DND-41 (cell line): Measurements from ENCODE around the gene HDLBP.
A peak's percentile ranks its signal among the peaks of the same experiment; 100 is the strongest.

Source experiments
- ATAC-seq: fragments of 200-7000 bp; cut with Tn5 transposase; 3 replicates; pipeline ENCODE4 v1.9.1; 2021; ENCODE audit warnings: low read depth; ENCODE audit not compliant: insufficient read depth
- DNase-seq: peaks from one replicate; pipeline ENCODE4 v3.0.0-alpha.2; 2020
- H2AFZ ChIP-seq: 2 replicates; pipeline ENCODE4 v1.6.0; 2012; ENCODE audit warnings: low read depth, low read length
- H3K27ac ChIP-seq: 2 replicates; pipeline ENCODE4 v1.5.1; 2012; ENCODE audit warnings: low read length, inconsistent platforms
- H3K27me3 ChIP-seq: fragments of 200-600 bp; sonication (generic); 2 replicates; pipeline ENCODE4 v1.6.0; 2012; ENCODE audit warnings: low read length, mild to moderate bottlenecking, inconsistent platforms; ENCODE audit not compliant: insufficient read depth, poor library complexity
- H3K36me3 ChIP-seq: 2 replicates; pipeline ENCODE4 v1.5.1; 2012; ENCODE audit warnings: low read length, inconsistent platforms; ENCODE audit not compliant: insufficient read depth
- H3K4me1 ChIP-seq: 2 replicates; pipeline ENCODE4 v1.5.1; 2012; ENCODE audit warnings: mild to moderate bottlenecking, low read length; ENCODE audit not compliant: insufficient read depth
- H3K4me2 ChIP-seq: 2 replicates; pipeline ENCODE4 v1.6.0; 2012; ENCODE audit warnings: mild to moderate bottlenecking, moderate library complexity, low read length, inconsistent platforms; ENCODE audit not compliant: insufficient read depth
- H3K4me3 ChIP-seq, 2 experiments: fragments of 200-600 bp in 1 of 2; shearing (Covaris generic) in 1 of 2; 2 replicates each; pipeline ENCODE4 v1.5.1; 2012 to 2016; ENCODE audit warnings: inconsistent platforms in 2 of 2, low read length in 2 of 2, mild to moderate bottlenecking in 2 of 2, low read depth in 1 of 2, moderate library complexity in 1 of 2
- H3K79me2 ChIP-seq: 2 replicates; pipeline ENCODE4 v1.6.0; 2012; ENCODE audit warnings: low read length, inconsistent platforms; ENCODE audit not compliant: insufficient read depth
- H3K9ac ChIP-seq: 2 replicates; pipeline ENCODE4 v1.6.0; 2012; ENCODE audit warnings: low read depth, mild to moderate bottlenecking, inconsistent platforms, low read length, moderate library complexity
- H3K9me3 ChIP-seq: 2 replicates; pipeline ENCODE4 v1.5.1; 2012; ENCODE audit warnings: low read length, moderate library complexity, mild to moderate bottlenecking, inconsistent platforms; ENCODE audit not compliant: insufficient read depth, severe bottlenecking
- H4K20me1 ChIP-seq: 2 replicates; pipeline ENCODE4 v1.6.0; 2012; ENCODE audit warnings: low read length; ENCODE audit not compliant: insufficient read depth
- EZH2 ChIP-seq: IDR thresholded peaks from 3 replicates; pipeline ENCODE4 v1.6.1; 2012; ENCODE audit warnings: borderline replicate concordance, low read depth, mild to moderate bottlenecking, moderate library complexity, low read length, inconsistent platforms; ENCODE audit not compliant: severe bottlenecking
- TF ChIP-seq, protein P1 (sequence below): IDR thresholded peaks from 2 replicates; pipeline ENCODE4 v1.5.1; 2012; ENCODE audit warnings: borderline replicate concordance, low read length, moderate library complexity, mild to moderate bottlenecking; ENCODE audit not compliant: poor library complexity, severe bottlenecking; ENCODE audit errors: extremely low read depth

HDLBP gene

DNA sequence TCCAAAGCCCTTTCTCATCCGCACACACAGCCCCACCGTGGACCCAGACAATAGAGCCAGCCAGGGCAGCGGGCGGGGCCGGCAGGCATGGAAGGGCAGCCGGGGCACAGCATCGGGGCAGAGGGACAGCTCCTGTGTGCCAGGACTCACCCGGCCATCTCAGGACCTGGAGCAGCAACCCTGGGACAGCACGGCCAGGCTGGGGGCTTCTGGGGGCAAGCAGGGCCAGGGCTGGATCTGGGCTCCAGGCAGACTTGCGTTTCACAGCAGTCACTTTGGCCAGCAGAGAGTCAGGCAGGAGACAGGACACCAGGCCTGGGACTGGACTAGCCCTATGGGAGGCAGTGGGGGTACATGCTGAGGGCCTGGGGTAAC, 111.5 kb downstream of the HDLBP start:
- no peak for DNase-seq
- Histone ChIP-seq H3K36me3 (no peaks in the 10 kb centered on the region), H3K79me2 (no peaks in the 10 kb centered on the region), H3K4me2 (no peak overlapping the region), H3K27ac (no peak overlapping the region), H3K4me3 (no peak overlapping the region), H2AFZ (no peak overlapping the region), H3K4me1 (no peaks in the 10 kb centered on the region), H4K20me1 (peaks cover 4% of the 10 kb centered on the region), H3K9ac (no peak overlapping the region), H3K9me3 (no peaks in the 10 kb centered on the region), H3K27me3 (no peaks in the 10 kb centered on the region)
- 0 out of 3 replicates have a peak, but pooled peaks have one; percentile 19 for ATAC-seq
- TF ChIP-seq, protein P1, sequence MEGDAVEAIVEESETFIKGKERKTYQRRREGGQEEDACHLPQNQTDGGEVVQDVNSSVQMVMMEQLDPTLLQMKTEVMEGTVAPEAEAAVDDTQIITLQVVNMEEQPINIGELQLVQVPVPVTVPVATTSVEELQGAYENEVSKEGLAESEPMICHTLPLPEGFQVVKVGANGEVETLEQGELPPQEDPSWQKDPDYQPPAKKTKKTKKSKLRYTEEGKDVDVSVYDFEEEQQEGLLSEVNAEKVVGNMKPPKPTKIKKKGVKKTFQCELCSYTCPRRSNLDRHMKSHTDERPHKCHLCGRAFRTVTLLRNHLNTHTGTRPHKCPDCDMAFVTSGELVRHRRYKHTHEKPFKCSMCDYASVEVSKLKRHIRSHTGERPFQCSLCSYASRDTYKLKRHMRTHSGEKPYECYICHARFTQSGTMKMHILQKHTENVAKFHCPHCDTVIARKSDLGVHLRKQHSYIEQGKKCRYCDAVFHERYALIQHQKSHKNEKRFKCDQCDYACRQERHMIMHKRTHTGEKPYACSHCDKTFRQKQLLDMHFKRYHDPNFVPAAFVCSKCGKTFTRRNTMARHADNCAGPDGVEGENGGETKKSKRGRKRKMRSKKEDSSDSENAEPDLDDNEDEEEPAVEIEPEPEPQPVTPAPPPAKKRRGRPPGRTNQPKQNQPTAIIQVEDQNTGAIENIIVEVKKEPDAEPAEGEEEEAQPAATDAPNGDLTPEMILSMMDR = no peak
- TF ChIP-seq EZH2 = no peak

DNA sequence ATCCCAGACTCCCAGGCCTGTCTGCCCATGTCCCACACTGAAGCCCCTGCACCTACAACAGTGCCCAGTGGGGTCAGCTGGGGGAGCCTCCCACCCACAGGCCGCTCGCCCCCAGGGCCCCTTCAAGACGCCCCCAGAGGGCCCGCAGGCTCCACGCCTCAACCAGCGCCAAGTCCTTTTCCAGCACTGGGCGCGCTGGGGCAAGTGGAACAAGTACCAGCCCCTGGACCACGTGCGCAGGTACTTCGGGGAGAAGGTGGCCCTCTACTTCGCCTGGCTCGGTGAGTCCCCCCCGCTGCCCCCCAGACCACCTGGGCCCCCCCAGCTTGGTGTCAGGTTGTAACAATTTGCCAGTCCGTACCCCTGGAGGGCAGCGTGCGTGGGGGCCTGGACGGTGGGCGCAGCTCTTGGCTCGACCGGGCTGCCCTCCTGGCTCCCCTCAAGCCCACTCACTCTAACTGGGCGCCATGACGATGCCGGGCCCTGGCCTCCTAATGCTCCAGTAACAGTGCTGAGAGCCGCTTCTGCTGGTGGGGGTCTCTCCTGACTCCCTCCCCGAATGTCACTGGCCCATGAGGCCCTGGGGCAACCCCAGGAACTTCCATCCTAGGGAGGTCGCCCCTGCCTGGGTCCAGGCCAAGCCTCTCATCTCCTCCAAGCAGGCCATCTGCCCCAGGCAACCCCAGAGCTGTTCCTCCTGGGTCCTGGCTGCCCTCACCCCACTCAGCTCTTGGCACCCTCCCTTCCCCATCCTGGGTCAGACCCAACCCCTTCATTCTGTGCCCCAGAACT, 112.1 kb downstream of the HDLBP start:
- no peaks in the 10 kb centered on the region for H3K9me3 ChIP-seq
- H3K79me2 ChIP-seq = no peaks in the 10 kb centered on the region
- no peak overlapping the region for H3K4me3 ChIP-seq
- H3K4me1 ChIP-seq = no peaks in the 10 kb centered on the region
- H4K20me1 ChIP-seq = peaks cover 4% of the 10 kb centered on the region
- no peak overlapping the region for H3K27ac ChIP-seq
- TF ChIP-seq, protein P1 = no peak
- no peak for TF ChIP-seq EZH2
- ATAC-seq (no peak), DNase-seq (no peak)
- no peak overlapping the region for H3K4me2 ChIP-seq
- H2AFZ ChIP-seq = no peak overlapping the region
- H3K9ac ChIP-seq = no peak overlapping the region
- no peaks in the 10 kb centered on the region for H3K27me3 ChIP-seq
- H3K36me3 ChIP-seq = no peaks in the 10 kb centered on the region

DNA sequence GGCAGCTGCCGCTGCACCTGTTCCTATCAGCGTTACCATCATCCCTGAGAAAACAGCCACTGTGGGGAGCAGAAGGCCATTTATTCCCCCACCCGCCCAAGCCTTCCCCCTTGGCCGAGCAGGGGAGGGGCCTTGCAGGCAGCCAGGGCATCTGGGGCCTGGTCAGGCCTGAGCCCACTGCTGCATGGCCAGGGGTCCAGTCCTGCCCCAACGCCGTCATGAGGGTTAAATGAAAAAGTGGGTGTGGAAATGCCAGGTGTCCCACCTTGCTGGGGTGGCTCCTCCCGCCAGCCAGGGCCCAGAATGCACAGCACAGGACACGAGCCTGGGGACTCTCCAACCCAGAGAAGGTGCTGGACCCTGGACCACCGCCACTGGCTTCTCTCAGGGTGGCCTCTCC, 112.8 kb downstream of the HDLBP start:
- Histone ChIP-seq H4K20me1 (peaks cover 4% of the 10 kb centered on the region), H3K36me3 (no peaks in the 10 kb centered on the region), H3K4me3 (no peak overlapping the region), H3K4me1 (no peaks in the 10 kb centered on the region), H3K27ac (no peak overlapping the region), H3K79me2 (no peaks in the 10 kb centered on the region), H2AFZ (no peak overlapping the region), H3K4me2 (no peak overlapping the region), H3K9ac (no peak overlapping the region), H3K9me3 (no peaks in the 10 kb centered on the region), H3K27me3 (no peaks in the 10 kb centered on the region)
- DNase-seq (no peak), ATAC-seq (no peak)
- no peak for TF ChIP-seq EZH2
- TF ChIP-seq, protein P1 = no peak
